GM21576 (cell line): ENCODE data around the gene LYRM1.
"Not testable (repeated sequence)": the region's sequence is repeated elsewhere in the genome, so short reads cannot be mapped to it uniquely, and the experiment has no call there.

Source experiments
- ATAC-seq: cut with Tn5 transposase; IDR thresholded peaks from one replicate; pipeline ENCODE4 v1.9.1; 2021; ENCODE audit warnings: mild to moderate bottlenecking, moderate library complexity; ENCODE audit not compliant: unreplicated experiment

Gene LYRM1

DNA sequence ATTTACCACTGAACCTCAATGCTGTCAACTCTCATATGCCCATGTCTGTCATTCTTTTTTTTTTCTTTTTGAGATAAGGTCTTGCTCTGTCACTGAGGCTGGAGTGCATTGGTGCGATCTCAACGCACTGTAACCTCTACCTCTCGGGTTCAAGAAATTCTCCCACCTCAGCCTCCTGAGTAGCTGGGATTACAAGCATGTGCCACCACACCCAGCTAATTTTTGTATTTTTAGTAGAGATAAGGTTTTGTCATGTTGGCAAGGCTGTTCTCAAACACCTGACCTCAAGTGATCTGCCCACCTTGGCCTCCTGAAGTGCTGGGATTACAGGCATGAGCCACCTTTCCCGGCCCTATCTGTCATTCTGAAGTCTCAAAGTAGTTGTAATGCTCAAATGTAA lies 72.6 kb downstream of the LYRM1 start:
- ATAC-seq: not testable (repeated sequence)
